IMR-90 (cell line): ENCODE results near the gene HHATL. TPM values are rescaled to one million over a fixed set of nuclear protein-coding genes. Genes with fewer than 3 reads are reported as not detected.

Source experiments
- ATAC-seq: fragments of 200-7000 bp; cut with Tn5 transposase; 2 replicates; pipeline ENCODE4 v1.9.1; 2020; ENCODE audit warnings: low read depth, mild to moderate bottlenecking, moderate library complexity
- BruUV-seq: library from RNA; stranded (reverse); fragments of 400-500 nt; replicated peaks from 2 replicates; lab custom pipeline; 2021; lab: Mats Ljungman, UMichigan
- CTCF ChIA-PET: fragments of 300-600 bp; formaldehyde crosslinking; extraction: SDS; loops from one replicate; lab custom pipeline; 2021; ENCODE audit warnings: antibody characterized with exemption; lab: Yijun Ruan, JAX
- POLR2A ChIA-PET: fragments of 300-600 bp; sonication (Branson Sonifier 250); formaldehyde crosslinking; loops from one replicate; lab custom pipeline; 2022; ENCODE audit warnings: antibody characterized with exemption; ENCODE audit not compliant: unreplicated experiment; lab: Charles Lee
- DNase-seq: peaks from one replicate; pipeline ENCODE4 v3.0.0; 2013
- H2AFZ ChIP-seq: replicated peaks from 2 replicates; pipeline ENCODE3; 2013; ENCODE audit warnings: low read length, mild to moderate bottlenecking; ENCODE audit not compliant: poor library complexity
- H2AK5ac ChIP-seq: 2 replicates; pipeline ENCODE4 v1.6.1; 2013; ENCODE audit warnings: low read depth, low read length, inconsistent platforms
- H2AK9ac ChIP-seq: replicated peaks from 2 replicates; pipeline ENCODE3; 2013; ENCODE audit warnings: mild to moderate bottlenecking, low read depth, low read length, moderate library complexity; ENCODE audit not compliant: poor library complexity
- H2BK120ac ChIP-seq: 2 replicates; pipeline ENCODE4 v1.6.1; 2013; ENCODE audit warnings: low read depth, low read length, inconsistent platforms
- H2BK15ac ChIP-seq: 3 replicates; pipeline ENCODE4 v1.6.1; 2013; ENCODE audit warnings: low read depth, low read length, inconsistent platforms
- H2BK20ac ChIP-seq: 2 replicates; pipeline ENCODE4 v1.6.1; 2013; ENCODE audit warnings: low read depth, mild to moderate bottlenecking, inconsistent platforms, low read length, moderate library complexity
- H2BK5ac ChIP-seq: 2 replicates; pipeline ENCODE4 v1.6.1; 2013; ENCODE audit warnings: mild to moderate bottlenecking, low read depth, low read length, inconsistent platforms; ENCODE audit not compliant: poor library complexity, severe bottlenecking
- H3K14ac ChIP-seq: replicated peaks from 2 replicates; pipeline ENCODE4 v1.6.1; 2013; ENCODE audit warnings: low read depth, low read length, inconsistent platforms
- H3K18ac ChIP-seq: 2 replicates; pipeline ENCODE4 v1.6.1; 2013; ENCODE audit warnings: low read depth, low read length, control low read depth
- H3K23ac ChIP-seq: 2 replicates; pipeline ENCODE4 v1.6.1; 2013; ENCODE audit warnings: low read depth, low read length, inconsistent platforms
- H3K27ac ChIP-seq: 2 replicates; pipeline ENCODE4 v1.5.1; 2013; ENCODE audit warnings: mild to moderate bottlenecking, control low read depth, low read length; ENCODE audit not compliant: insufficient read depth
- H3K27me3 ChIP-seq: 2 replicates; pipeline ENCODE4 v1.6.1; 2013; ENCODE audit warnings: low read length; ENCODE audit not compliant: control insufficient read depth, insufficient read depth
- H3K36me3 ChIP-seq: 2 replicates; pipeline ENCODE4 v1.6.1; 2013; ENCODE audit warnings: low read length, mixed read lengths; ENCODE audit not compliant: control insufficient read depth, insufficient read depth
- H3K4ac ChIP-seq: 2 replicates; pipeline ENCODE4 v1.6.1; 2013; ENCODE audit warnings: low read depth, low read length, inconsistent platforms
- H3K4me1 ChIP-seq: 2 replicates; pipeline ENCODE4 v1.6.1; 2013; ENCODE audit warnings: low read length, mixed read lengths; ENCODE audit not compliant: control insufficient read depth, insufficient read depth
- H3K4me2 ChIP-seq: 2 replicates; pipeline ENCODE4 v1.6.1; 2013; ENCODE audit warnings: low read depth, mild to moderate bottlenecking, control low read depth, low read length, moderate library complexity
- H3K4me3 ChIP-seq: 2 replicates; pipeline ENCODE4 v1.5.1; 2013; ENCODE audit warnings: low read depth, mild to moderate bottlenecking, control low read depth, low read length, moderate library complexity; ENCODE audit not compliant: insufficient read depth
- H3K56ac ChIP-seq: 2 replicates; pipeline ENCODE4 v1.6.1; 2013; ENCODE audit warnings: low read length, inconsistent platforms; ENCODE audit not compliant: insufficient read depth; ENCODE audit errors: extremely low read depth
- H3K79me1 ChIP-seq, 2 experiments: 2 replicates each; pipeline ENCODE4 v1.6.1; 2013; ENCODE audit warnings: low read length in 2 of 2, inconsistent platforms in 1 of 2, low read depth in 1 of 2
- H3K9ac ChIP-seq: 2 replicates; pipeline ENCODE4 v1.6.1; 2013; ENCODE audit warnings: low read depth, low read length, control low read depth
- H3K9me1 ChIP-seq: 2 replicates; pipeline ENCODE4 v1.6.1; 2013; ENCODE audit warnings: low read length, inconsistent platforms; ENCODE audit not compliant: insufficient read depth
- H3K9me3 ChIP-seq: 2 replicates; pipeline ENCODE4 v1.6.1; 2013; ENCODE audit warnings: low read length; ENCODE audit not compliant: control insufficient read depth, insufficient read depth
- H4K20me1 ChIP-seq: 2 replicates; pipeline ENCODE4 v1.6.1; 2013; ENCODE audit warnings: low read length, inconsistent platforms; ENCODE audit not compliant: insufficient read depth
- H4K5ac ChIP-seq: 2 replicates; pipeline ENCODE4 v1.6.1; 2013; ENCODE audit warnings: mild to moderate bottlenecking, low read depth, low read length, control low read depth
- H4K8ac ChIP-seq, 2 experiments: 2 replicates each; pipeline ENCODE4 v1.6.1; 2013; ENCODE audit warnings: low read depth in 2 of 2, low read length in 2 of 2, control low read depth in 1 of 2, inconsistent platforms in 1 of 2
- H4K91ac ChIP-seq: 2 replicates; pipeline ENCODE4 v1.6.1; 2013; ENCODE audit warnings: low read depth, low read length, inconsistent platforms; ENCODE audit not compliant: insufficient read depth
- CHD1 ChIP-seq: IDR thresholded peaks from 2 replicates; pipeline ENCODE4 v1.6.1; 2012; ENCODE audit warnings: low read depth, low read length, improper control_type of control experiment
- NFE2L2 ChIP-seq: fragments of 150-350 bp; IDR thresholded peaks from 2 replicates; pipeline ENCODE4 v1.6.1; 2016; ENCODE audit warnings: low read depth, mild to moderate bottlenecking, low read length
- POLR2A ChIP-seq: IDR thresholded peaks from 2 replicates; pipeline ENCODE4 v1.6.1; 2012; ENCODE audit warnings: mild to moderate bottlenecking, low read depth, low read length
- RAD21 ChIP-seq: IDR thresholded peaks from 2 replicates; pipeline ENCODE4 v1.6.1; 2012; ENCODE audit warnings: low read length, improper control_type of control experiment
- RCOR1 ChIP-seq: IDR thresholded peaks from 2 replicates; pipeline ENCODE4 v1.6.1; 2012; ENCODE audit warnings: mild to moderate bottlenecking, low read length, improper control_type of control experiment; ENCODE audit not compliant: insufficient replicate concordance
- USF2 ChIP-seq: fragments of 150-350 bp; IDR thresholded peaks from 2 replicates; pipeline ENCODE4 v1.6.1; 2017; ENCODE audit warnings: mild to moderate bottlenecking, antibody characterized with exemption, low read length, low read depth
- WGBS, 2 experiments: methylation state at CpG; one replicate each; pipeline versions ENCODE4 v1.1.5 to v1.1.7; 2013; ENCODE audit warnings: missing lambda C conversion rate in 2 of 2; ENCODE audit not compliant: insufficient read length in 1 of 2; ENCODE audit errors: extremely low coverage in 2 of 2; 5-methylcytosine and 5-hydroxymethylcytosine counted together
- dilution Hi-C: fragments of 300-500 bp; cut with HindIII; formaldehyde crosslinking; loops from one replicate; pipeline ENCODE4 v1.14.3; 2018; ENCODE audit warnings: low sequenced_read_pairs; ENCODE audit not compliant: unreplicated experiment
- in situ Hi-C: fragments of 300-500 bp; cut with MboI; formaldehyde crosslinking; loops from 3 replicates; pipeline ENCODE4 v1.14.3; 2019; ENCODE audit warnings: low sequenced_read_pairs, inconsistent platforms, mixed read lengths
- intact Hi-C: fragments of 100-400 bp; cut with micrococcal nuclease; formaldehyde crosslinking; loops from 2 replicates; pipeline ENCODE4 v1.10.0; 2022
- polyA plus RNA-seq, 3 experiments: library from polyadenylated mRNA; depleted of rRNA; stranded (reverse); fragments of >200 nt; gene quantifications; 2 replicates each; pipeline ENCODE4 v1.2.3, GENCODE V29; 2012; ENCODE audit warnings: low replicate concordance in 1 of 3
- total RNA-seq: library from RNA; depleted of rRNA; stranded (reverse); fragments of >200 nt; gene quantifications from 2 replicates; pipeline ENCODE4 v1.2.3, GENCODE V29; 2012
- TF ChIP-seq, protein P1 (sequence below): fragments of 150-350 bp; IDR thresholded peaks from 2 replicates; pipeline ENCODE4 v1.6.1; 2016; ENCODE audit warnings: low read depth, mild to moderate bottlenecking, low read length, moderate library complexity, borderline replicate concordance

HHATL gene
- total and polyA plus RNA-seq, 2 of the 4 experiments (the other 2 are of a cell fraction), result not detected

DNA sequence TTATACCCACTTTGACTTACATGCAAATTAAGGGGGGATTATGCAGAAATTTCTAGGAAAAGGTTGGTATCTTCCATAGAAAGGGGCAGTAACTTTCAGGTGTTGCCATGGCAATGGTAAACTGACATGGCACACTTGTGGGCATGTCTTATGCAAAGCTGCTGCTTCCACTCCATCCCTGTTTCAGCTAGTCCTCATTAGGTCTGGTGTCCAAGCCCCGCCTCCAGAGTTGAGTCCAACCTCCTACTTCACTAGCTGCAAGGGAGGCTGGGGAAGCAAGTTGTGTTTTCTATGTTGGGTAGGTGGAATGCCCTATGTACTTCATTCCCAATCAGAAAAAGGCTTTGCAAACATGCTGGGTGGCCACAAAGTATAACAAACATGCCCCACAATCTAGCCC lies 31.9 kb downstream of the HHATL start:
- H2BK120ac ChIP-seq, result no peak overlapping the region

More for the DNA sequence above, 31.9 kb downstream of the HHATL start:
- H3K56ac ChIP-seq, result no peak overlapping the region
- H3K9me3 ChIP-seq, result peaks cover 5% of the 10 kb centered on the region
- H3K14ac ChIP-seq, result no peak overlapping the region
- no peak overlapping the region for H3K9ac ChIP-seq
- no peak overlapping the region for H4K5ac ChIP-seq
- H4K20me1 ChIP-seq, result no peaks in the 10 kb centered on the region
- in situ Hi-C loops (no loop called here), intact Hi-C loops (no loop called here), dilution Hi-C loops (no loop called here)
- H4K91ac ChIP-seq, result no peak overlapping the region
- ChIA-PET POLR2A (no interaction called here), CTCF (no interaction called here)
- H3K23ac ChIP-seq, result no peak overlapping the region
- no peak for DNase-seq
- no peaks in the 10 kb centered on the region for H3K79me1 ChIP-seq
- H2BK5ac ChIP-seq, result no peak overlapping the region
- no peaks in the 10 kb centered on the region; the same call in 1 of the 2 replicates for H3K4me1 ChIP-seq
- H3K4me2 ChIP-seq, result no peak overlapping the region
- H2AK5ac ChIP-seq, result no peak overlapping the region
- WGBS, 2 experiments, result no CpG with 5 or more reads among the region's 1 CpG
- 0 out of 2 replicates have a peak, but pooled peaks cover 3% of the 10 kb centered on the region for H3K9me1 ChIP-seq
- peaks cover 9% of the 10 kb centered on the region; the same call in 1 of the 2 replicates for H3K27me3 ChIP-seq
- H2BK20ac ChIP-seq, result no peak overlapping the region
- H2BK15ac ChIP-seq, result no peak overlapping the region
- H2AK9ac ChIP-seq, result no peak overlapping the region
- no TSS peak for BruUV-seq
- no peak overlapping the region for H4K8ac ChIP-seq
- H3K18ac ChIP-seq, result no peak overlapping the region
- no peak overlapping the region for H3K4me3 ChIP-seq
- no peaks in the 10 kb centered on the region for H3K36me3 ChIP-seq
- no peak overlapping the region for H3K4ac ChIP-seq
- H3K27ac ChIP-seq, result no peak overlapping the region
- H2AFZ ChIP-seq, result no peak overlapping the region
- TF ChIP-seq, protein P1, sequence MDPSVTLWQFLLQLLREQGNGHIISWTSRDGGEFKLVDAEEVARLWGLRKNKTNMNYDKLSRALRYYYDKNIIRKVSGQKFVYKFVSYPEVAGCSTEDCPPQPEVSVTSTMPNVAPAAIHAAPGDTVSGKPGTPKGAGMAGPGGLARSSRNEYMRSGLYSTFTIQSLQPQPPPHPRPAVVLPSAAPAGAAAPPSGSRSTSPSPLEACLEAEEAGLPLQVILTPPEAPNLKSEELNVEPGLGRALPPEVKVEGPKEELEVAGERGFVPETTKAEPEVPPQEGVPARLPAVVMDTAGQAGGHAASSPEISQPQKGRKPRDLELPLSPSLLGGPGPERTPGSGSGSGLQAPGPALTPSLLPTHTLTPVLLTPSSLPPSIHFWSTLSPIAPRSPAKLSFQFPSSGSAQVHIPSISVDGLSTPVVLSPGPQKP, result no peak
- TF ChIP-seq CHD1 (no peak), POLR2A (no peak), USF2 (no peak), NFE2L2 (no peak), RCOR1 (no peak), RAD21 (no peak)
- no peak for ATAC-seq
